Caco-2 (cell line): ENCODE results near the gene PCDHB8. TPM values are rescaled to one million over a fixed set of nuclear protein-coding genes. Genes with fewer than 3 reads are reported as not detected.
"Not testable (repeated sequence)": the region's sequence is repeated elsewhere in the genome, so short reads cannot be mapped to it uniquely, and the experiment has no call there.

ENCODE experiments used
- BruUV-seq: library from RNA; stranded (reverse); fragments of 400-500 nt; replicated peaks from 2 replicates; lab custom pipeline; 2021; lab: Mats Ljungman, UMichigan
- CTCF ChIA-PET: fragments of 300-600 bp; sonication (Branson Sonifier 250); formaldehyde crosslinking; loops from one replicate; lab custom pipeline; 2022; ENCODE audit warnings: antibody characterized with exemption; lab: Charles Lee
- POLR2A ChIA-PET: fragments of 300-600 bp; sonication (Branson Sonifier 250); formaldehyde crosslinking; loops from one replicate; lab custom pipeline; 2022; ENCODE audit warnings: antibody characterized with exemption; lab: Charles Lee
- DNase-seq, 2 experiments: peaks; one replicate each; pipeline versions ENCODE4 v3.0.0 to v3.0.0-alpha.2; 2020 to 2022
- H3K27me3 ChIP-seq: replicated peaks from 2 replicates; pipeline ENCODE4 v1.6.0; 2011; ENCODE audit warnings: low read length; ENCODE audit not compliant: control insufficient read depth, insufficient read depth
- H3K36me3 ChIP-seq: 2 replicates; pipeline ENCODE4 v1.5.1; 2011; ENCODE audit warnings: low read length; ENCODE audit not compliant: control insufficient read depth, insufficient read depth
- H3K4me1 ChIP-seq: fragments of 250-450 bp; sonication (Bioruptor Pico); 2 replicates; pipeline ENCODE4 v1.5.1; 2020; ENCODE audit warnings: mild to moderate bottlenecking
- H3K4me3 ChIP-seq: 2 replicates; pipeline ENCODE4 v1.5.1; 2011; ENCODE audit warnings: low read depth, mild to moderate bottlenecking, control low read depth, low read length
- H3K9me3 ChIP-seq: fragments of 250-450 bp; sonication (Bioruptor Pico); 2 replicates; pipeline ENCODE4 v1.5.1; 2020; ENCODE audit warnings: mild to moderate bottlenecking, moderate library complexity
- H3K27ac Mint-ChIP-seq: one replicate; pipeline ENCODE4 v1.8.0; 2022; ENCODE audit warnings: mixed read lengths; ENCODE audit not compliant: unreplicated experiment
- H3K27me3 Mint-ChIP-seq: one replicate; pipeline ENCODE4 v1.8.0; 2022; ENCODE audit warnings: mixed read lengths; ENCODE audit not compliant: insufficient read depth, unreplicated experiment
- H3K36me3 Mint-ChIP-seq: one replicate; pipeline ENCODE4 v1.8.0; 2022; ENCODE audit warnings: mild to moderate bottlenecking, mixed read lengths; ENCODE audit not compliant: insufficient read depth, unreplicated experiment
- H3K4me1 Mint-ChIP-seq: one replicate; pipeline ENCODE4 v1.8.0; 2022; ENCODE audit warnings: low read depth, mixed read lengths; ENCODE audit not compliant: unreplicated experiment
- H3K4me3 Mint-ChIP-seq: one replicate; pipeline ENCODE4 v1.8.0; 2022; ENCODE audit warnings: mild to moderate bottlenecking, moderate library complexity, mixed read lengths; ENCODE audit not compliant: unreplicated experiment
- H3K9me3 Mint-ChIP-seq: one replicate; pipeline ENCODE4 v1.8.0; 2022; ENCODE audit warnings: mixed read lengths; ENCODE audit not compliant: unreplicated experiment
- CTCF ChIP-seq, 2 experiments: fragments of 200-600 bp in 1 of 2; IDR thresholded peaks; 1 replicate in 1 of 2; 2 replicates in 1 of 2; pipeline versions ENCODE4 v1.5.1 to v1.8.0; 2011 to 2022; ENCODE audit warnings: antibody characterized with exemption in 1 of 2, control low read depth in 1 of 2, inconsistent platforms in 1 of 2, low read depth in 1 of 2, low read length in 1 of 2, mild to moderate bottlenecking in 1 of 2, moderate library complexity in 1 of 2; ENCODE audit not compliant: insufficient read depth in 1 of 2, severe bottlenecking in 1 of 2, unreplicated experiment in 1 of 2
- intact Hi-C: fragments of 100-400 bp; cut with micrococcal nuclease; formaldehyde crosslinking; loops from one replicate; pipeline ENCODE4 v1.10.0; 2022; ENCODE audit not compliant: unreplicated experiment
- total RNA-seq: library from RNA; stranded (reverse); gene quantifications from 2 replicates; pipeline ENCODE4 v1.2.3, GENCODE V29; 2022

PCDHB8 gene
- total RNA-seq, 1 experiment from 2014 or later = not detected

DNA sequence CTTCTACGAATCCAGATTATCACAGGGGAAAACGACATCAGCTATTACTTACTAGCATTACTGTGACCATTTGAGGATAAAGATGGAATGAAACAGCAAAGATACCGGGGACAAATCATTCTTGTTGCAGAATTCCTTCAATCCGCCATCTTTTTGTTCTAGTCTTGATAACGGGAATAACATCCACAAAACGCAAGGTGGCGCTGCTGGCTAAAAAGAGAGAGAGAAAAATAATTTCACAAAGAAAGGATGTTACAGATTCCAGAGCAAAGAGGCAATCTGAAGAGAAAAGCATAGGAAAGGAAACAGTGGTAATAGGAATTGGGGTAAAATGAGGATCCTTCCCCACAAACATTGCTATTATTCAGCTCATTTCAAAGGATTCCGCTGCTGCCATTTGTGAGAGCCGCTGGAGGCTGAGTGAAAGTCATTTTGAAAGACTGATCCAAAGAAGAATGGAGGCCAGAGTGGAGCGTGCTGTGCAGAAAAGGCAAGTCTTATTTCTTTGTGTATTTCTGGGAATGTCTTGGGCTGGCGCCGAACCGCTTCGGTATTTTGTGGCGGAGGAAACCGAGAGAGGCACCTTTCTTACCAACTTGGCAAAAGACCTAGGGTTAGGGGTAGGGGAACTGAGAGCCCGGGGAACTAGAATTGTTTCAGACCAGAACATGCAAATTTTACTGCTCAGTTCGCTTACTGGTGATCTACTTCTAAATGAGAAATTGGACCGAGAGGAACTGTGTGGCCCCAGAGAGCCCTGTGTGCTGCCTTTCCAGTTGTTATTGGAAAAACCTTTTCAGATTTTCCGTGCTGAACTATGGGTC lies 5.0 kb upstream of the PCDHB8 start, which contains the start of gene PCDHB7:
TSS of gene PCDHB7 (plus strand) at position 264 of the 824 bp plus-strand sequence. CDS start at position 456, 192 bp downstream.
- no peaks in the 10 kb centered on the region for H3K4me1 ChIP-seq
- H3K27me3 ChIP-seq = no peaks in the 10 kb centered on the region
- H3K27ac Mint-ChIP-seq = no peak within 1 kb of the TSS
- no peaks in the 10 kb centered on the region for H3K36me3 Mint-ChIP-seq
- no peak for DNase-seq
- H3K9me3 ChIP-seq = no peaks in the 10 kb centered on the region
- no peaks in the 10 kb centered on the region for H3K27me3 Mint-ChIP-seq
- no TSS peak for BruUV-seq
- ChIA-PET CTCF (interaction anchor here (0.7 to 0.9 kb wide), 2 partner anchors 10 to 391 kb away, joined by 3 read pairs; partner anchors contain the start of gene PCDHB16), POLR2A (no interaction called here)
- H3K36me3 ChIP-seq = no peaks in the 10 kb centered on the region
- no peak within 1 kb of the TSS for H3K4me3 ChIP-seq
- no peaks in the 10 kb centered on the region for H3K4me1 Mint-ChIP-seq
- peaks cover 31% of the 10 kb centered on the region for H3K9me3 Mint-ChIP-seq
- H3K4me3 Mint-ChIP-seq = no peak within 1 kb of the TSS
- TF ChIP-seq CTCF (IDR thresholded peaks at IDR 0.05; ENCODE audit: insufficient read depth in 1 of 2, low read depth in 1 of 2, low read length in 1 of 2, severe bottlenecking in 1 of 2, unreplicated experiment in 1 of 2) = peak; percentile 8 to 27
- intact Hi-C loops = no loop called here

DNA sequence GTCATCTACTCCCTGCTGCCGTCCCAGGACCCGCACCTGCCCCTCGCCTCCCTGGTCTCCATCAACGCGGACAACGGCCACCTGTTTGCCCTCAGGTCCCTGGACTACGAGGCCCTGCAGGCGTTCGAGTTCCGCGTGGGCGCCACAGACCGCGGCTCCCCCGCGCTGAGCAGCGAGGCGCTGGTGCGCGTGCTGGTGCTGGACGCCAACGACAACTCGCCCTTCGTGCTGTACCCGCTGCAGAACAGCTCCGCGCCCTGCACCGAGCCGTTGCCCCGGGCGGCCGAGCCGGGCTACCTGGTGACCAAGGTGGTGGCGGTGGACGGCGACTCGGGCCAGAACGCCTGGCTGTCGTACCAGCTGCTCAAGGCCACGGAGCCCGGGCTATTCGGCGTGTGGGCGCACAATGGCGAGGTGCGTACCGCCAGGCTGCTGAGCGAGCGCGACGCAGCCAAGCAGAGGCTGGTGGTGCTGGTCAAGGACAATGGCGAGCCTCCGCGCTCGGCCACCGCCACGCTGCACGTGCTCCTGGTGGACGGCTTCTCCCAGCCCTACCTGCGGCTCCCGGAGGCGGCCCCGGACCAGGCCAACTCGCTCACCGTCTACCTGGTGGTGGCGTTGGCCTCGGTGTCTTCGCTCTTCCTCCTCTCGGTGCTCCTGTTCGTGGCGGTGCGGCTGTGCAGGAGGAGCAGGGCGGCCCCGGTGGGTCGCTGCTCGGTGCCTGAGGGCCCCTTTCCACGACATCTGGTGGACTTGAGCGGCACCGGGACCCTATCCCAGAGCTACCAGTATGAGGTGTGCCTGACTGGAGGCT lies 3.1 kb upstream of the PCDHB8 start:
- H3K27me3 Mint-ChIP-seq, H3K27ac Mint-ChIP-seq, BruUV-seq, intact Hi-C loops, H3K4me1 Mint-ChIP-seq, H3K27me3 ChIP-seq, H3K4me1 ChIP-seq, H3K4me3 ChIP-seq, POLR2A ChIA-PET, H3K4me3 Mint-ChIP-seq, DNase-seq, CTCF ChIA-PET, H3K9me3 ChIP-seq, H3K36me3 ChIP-seq, H3K36me3 Mint-ChIP-seq: not testable (repeated sequence)
- peaks cover 18% of the 10 kb centered on the region for H3K9me3 Mint-ChIP-seq

DNA sequence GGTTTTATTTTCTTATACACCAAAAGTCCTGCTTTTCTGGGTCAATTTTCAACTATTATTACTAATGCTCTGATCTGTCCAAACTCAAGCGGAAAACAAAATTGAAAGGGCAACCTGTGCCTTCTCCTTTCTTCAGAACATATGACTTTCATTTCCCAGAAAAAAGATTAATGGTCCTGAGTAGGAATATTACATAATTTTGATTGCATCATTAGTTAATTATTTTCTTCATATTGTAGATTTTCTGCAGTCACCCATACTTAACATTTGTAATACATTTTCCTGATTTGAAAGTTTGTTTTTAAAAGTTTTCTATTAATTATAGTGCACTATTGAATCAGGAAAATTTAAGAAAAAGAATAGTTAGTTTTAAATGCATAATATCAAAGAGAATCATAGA lies 1.7 kb upstream of the PCDHB8 start:
- intact Hi-C loops = no loop called here
- peaks cover 9% of the 10 kb centered on the region for H3K9me3 Mint-ChIP-seq
- H3K4me3 ChIP-seq = no peak overlapping the region
- no peaks in the 10 kb centered on the region for H3K36me3 ChIP-seq
- H3K4me3 Mint-ChIP-seq = no peak overlapping the region
- H3K36me3 Mint-ChIP-seq = no peaks in the 10 kb centered on the region
- no peak for TF ChIP-seq CTCF (IDR thresholded peaks at IDR 0.05; ENCODE audit: insufficient read depth in 1 of 2, low read depth in 1 of 2, low read length in 1 of 2, severe bottlenecking in 1 of 2, unreplicated experiment in 1 of 2)
- no peaks in the 10 kb centered on the region for H3K27me3 ChIP-seq
- no peaks in the 10 kb centered on the region for H3K4me1 ChIP-seq
- no peak for DNase-seq
- ChIA-PET POLR2A (no interaction called here), CTCF (no interaction called here)
- H3K27ac Mint-ChIP-seq = no peak overlapping the region
- no peaks in the 10 kb centered on the region for H3K27me3 Mint-ChIP-seq
- no TSS peak for BruUV-seq
- no peaks in the 10 kb centered on the region for H3K4me1 Mint-ChIP-seq
- H3K9me3 ChIP-seq = no peaks in the 10 kb centered on the region

GRCh38 chr5:141179371-141179770 lies 1.8 kb downstream of the PCDHB8 start:
- H3K4me1 Mint-ChIP-seq, CTCF ChIA-PET, H3K36me3 ChIP-seq, DNase-seq, H3K9me3 ChIP-seq, H3K27me3 Mint-ChIP-seq, H3K36me3 Mint-ChIP-seq, H3K4me3 ChIP-seq, H3K4me3 Mint-ChIP-seq, BruUV-seq, POLR2A ChIA-PET, H3K27me3 ChIP-seq, H3K9me3 Mint-ChIP-seq, H3K4me1 ChIP-seq, H3K27ac Mint-ChIP-seq: not testable (repeated sequence)
- intact Hi-C loops = loop anchor here (2.0 kb wide), 1 partner anchor 35 kb away; no protein-coding TSS in a partner anchor

- H3K4me1 ChIP-seq, CTCF ChIA-PET, H3K27me3 Mint-ChIP-seq, H3K4me3 ChIP-seq, BruUV-seq, H3K27me3 ChIP-seq, H3K36me3 Mint-ChIP-seq, H3K4me3 Mint-ChIP-seq, H3K36me3 ChIP-seq, DNase-seq, H3K9me3 Mint-ChIP-seq, H3K9me3 ChIP-seq, POLR2A ChIA-PET, H3K27ac Mint-ChIP-seq, H3K4me1 Mint-ChIP-seq: not testable (repeated sequence)
- intact Hi-C loops = loop anchor here (2.0 kb wide), 1 partner anchor 35 kb away; no protein-coding TSS in a partner anchor
Observed at GRCh38 chr5:141179876-141180275, 2.3 kb downstream of the PCDHB8 start.
